SK-N-SH (cell line): Measurements from ENCODE around the gene RAF1. TPM values are rescaled to one million over a fixed set of nuclear protein-coding genes. Genes with fewer than 3 reads are reported as not detected.
"Not testable (repeated sequence)": the region's sequence is repeated elsewhere in the genome, so short reads cannot be mapped to it uniquely, and the experiment has no call there.

Source experiments
- CTCF ChIA-PET: fragments of 300-600, 350-600 bp; formaldehyde crosslinking; extraction: SDS; loops from one replicate; lab custom pipeline; 2021; lab: Yijun Ruan, JAX
- POLR2A ChIA-PET: fragments of 350-600 bp; sonication (Branson Sonifier 250); formaldehyde crosslinking; extraction: SDS; loops from one replicate; lab custom pipeline; 2020; ENCODE audit warnings: antibody characterized with exemption, inconsistent platforms; lab: Yijun Ruan, JAX
- DNase-seq: peaks from one replicate; pipeline ENCODE4 v3.0.0; 2012
- H2AFZ ChIP-seq: fragments of 200-600 bp; sonication (generic); 2 replicates; pipeline ENCODE4 v1.8.1; 2016; ENCODE audit warnings: antibody characterized with exemption, mild to moderate bottlenecking, low read depth
- H3F3A ChIP-seq: fragments of 200-600 bp; sonication (generic); replicated peaks from 2 replicates; pipeline ENCODE3; 2016; ENCODE audit warnings: antibody characterized with exemption, mild to moderate bottlenecking; ENCODE audit not compliant: insufficient read depth
- H3K27ac ChIP-seq, 2 experiments: fragments of 200-500 bp in 1 of 2; fragments of 200-600 bp in 1 of 2; sonication (Bioruptor generic) in 1 of 2; sonication (generic), shearing (Covaris generic) in 1 of 2; 2 replicates each; pipeline versions ENCODE4 v1.5.1 to v1.6.1; 2014 to 2016; ENCODE audit warnings: low read depth in 2 of 2, inconsistent platforms in 1 of 2, low read length in 1 of 2, mild to moderate bottlenecking in 1 of 2, mixed read lengths in 1 of 2
- H3K27me3 ChIP-seq: fragments of 200-600 bp; sonication (generic), shearing (Covaris generic); 2 replicates; pipeline ENCODE4 v1.6.1; 2016; ENCODE audit warnings: mixed run types; ENCODE audit not compliant: insufficient read depth
- H3K36me3 ChIP-seq, 2 experiments: fragments of 200-500 bp in 1 of 2; fragments of 200-600 bp in 1 of 2; sonication (Bioruptor generic) in 1 of 2; sonication (generic) in 1 of 2; replicated peaks in 1 of 2; 2 replicates each; pipeline versions ENCODE3 to v1.5.1; 2014 to 2016; ENCODE audit warnings: low read length in 1 of 2, mild to moderate bottlenecking in 1 of 2; ENCODE audit not compliant: insufficient read depth in 2 of 2, control insufficient read depth in 1 of 2
- H3K4me1 ChIP-seq, 2 experiments: fragments of 200-500 bp in 1 of 2; fragments of 200-600 bp in 1 of 2; sonication (Bioruptor generic) in 1 of 2; sonication (generic), shearing (Covaris generic) in 1 of 2; 2 replicates each; pipeline versions ENCODE4 v1.5.1 to v1.6.1; 2014 to 2016; ENCODE audit warnings: low read depth in 1 of 2, low read length in 1 of 2, mixed run types in 1 of 2; ENCODE audit not compliant: insufficient read depth in 2 of 2, control insufficient read depth in 1 of 2
- H3K4me2 ChIP-seq: fragments of 200-600 bp; sonication (generic), shearing (Covaris generic); 2 replicates; pipeline ENCODE4 v1.6.1; 2017; ENCODE audit warnings: mixed run types
- H3K4me3 ChIP-seq, 2 experiments: fragments of 200-500 bp in 1 of 2; fragments of 200-600 bp in 1 of 2; sonication (Bioruptor generic) in 1 of 2; sonication (generic), shearing (Covaris generic) in 1 of 2; 2 replicates each; pipeline versions ENCODE4 v1.5.1 to v1.8.1; 2014 to 2016; ENCODE audit warnings: low read depth in 2 of 2, inconsistent platforms in 1 of 2, low read length in 1 of 2, mild to moderate bottlenecking in 1 of 2, mixed read lengths in 1 of 2, moderate library complexity in 1 of 2
- H3K79me2 ChIP-seq: fragments of 200-600 bp; sonication (generic); 2 replicates; pipeline ENCODE4 v1.8.1; 2017; ENCODE audit warnings: mild to moderate bottlenecking; ENCODE audit not compliant: insufficient read depth
- H3K9ac ChIP-seq: fragments of 200-600 bp; sonication (generic); 2 replicates; pipeline ENCODE4 v1.6.1; 2017; ENCODE audit warnings: mixed run types
- H3K9me2 ChIP-seq: fragments of 200-600 bp; sonication (generic); 2 replicates; pipeline ENCODE4 v1.6.1; 2017; ENCODE audit warnings: mixed run types
- H3K9me3 ChIP-seq: fragments of 200-600 bp; sonication (generic); 2 replicates; pipeline ENCODE4 v1.6.1; 2017; ENCODE audit warnings: mixed run types, mild to moderate bottlenecking, moderate library complexity
- H4K20me1 ChIP-seq: fragments of 200-600 bp; sonication (generic); 2 replicates; pipeline ENCODE4 v1.6.1; 2017; ENCODE audit warnings: mild to moderate bottlenecking, mixed run types; ENCODE audit not compliant: insufficient read depth
- CHD2 ChIP-seq: fragments of 150-350 bp; IDR thresholded peaks from 2 replicates; pipeline ENCODE4 v1.6.1; 2018; ENCODE audit warnings: low read length; ENCODE audit not compliant: partially characterized antibody
- FOXJ3 ChIP-seq: sonication (generic); formaldehyde crosslinking; IDR thresholded peaks from 2 replicates; pipeline ENCODE4 v1.5.1; 2020; ENCODE audit warnings: mild to moderate bottlenecking, missing genetic modification reagents
- JUND ChIP-seq: IDR thresholded peaks from 2 replicates; pipeline ENCODE4 v1.4.0; 2012
- MAX ChIP-seq: IDR thresholded peaks from 2 replicates; pipeline ENCODE4 v1.4.0; 2012; ENCODE audit warnings: low read depth
- MEF2A ChIP-seq: IDR thresholded peaks from 2 replicates; pipeline ENCODE4 v1.4.0; 2012; ENCODE audit warnings: low read depth, borderline replicate concordance
- MXI1 ChIP-seq: IDR thresholded peaks from 2 replicates; pipeline ENCODE4 v1.6.1; 2012; ENCODE audit warnings: mild to moderate bottlenecking, low read depth, low read length, improper control_type of control experiment
- NFIC ChIP-seq: IDR thresholded peaks from 2 replicates; pipeline ENCODE4 v1.4.0; 2012; ENCODE audit warnings: borderline replicate concordance
- NRF1 ChIP-seq: IDR thresholded peaks from 2 replicates; pipeline ENCODE4 v1.6.1; 2012; ENCODE audit warnings: low read depth, mild to moderate bottlenecking, low read length
- PBX3 ChIP-seq: IDR thresholded peaks from 2 replicates; pipeline ENCODE4; 2012
- REST ChIP-seq: IDR thresholded peaks from 2 replicates; pipeline ENCODE4 v1.6.1; 2012; ENCODE audit warnings: mild to moderate bottlenecking, low read depth, low read length, moderate library complexity
- RFX5 ChIP-seq: IDR thresholded peaks from 2 replicates; pipeline ENCODE4 v1.6.1; 2012; ENCODE audit warnings: mild to moderate bottlenecking, improper control_type of control experiment, low read length
- SIN3A ChIP-seq: IDR thresholded peaks from 2 replicates; pipeline ENCODE4 v1.6.1; 2012; ENCODE audit warnings: low read depth, mild to moderate bottlenecking, low read length, moderate library complexity, borderline replicate concordance
- SMC3 ChIP-seq: IDR thresholded peaks from 2 replicates; pipeline ENCODE4 v1.6.1; 2012; ENCODE audit warnings: low read depth, low read length, improper control_type of control experiment
- TCF12 ChIP-seq: IDR thresholded peaks from 2 replicates; pipeline ENCODE4 v1.4.0; 2012
- USF1 ChIP-seq: IDR thresholded peaks from 2 replicates; pipeline ENCODE4 v1.4.0; 2012; ENCODE audit warnings: low read depth, borderline replicate concordance
- USF2 ChIP-seq: fragments of 150-350 bp; IDR thresholded peaks from 2 replicates; pipeline ENCODE4 v1.6.1; 2017; ENCODE audit warnings: antibody characterized with exemption, low read length, low read depth, borderline replicate concordance
- WGBS: methylation state at CpG from one replicate; pipeline ENCODE4 v1.1.6; 2017; ENCODE audit warnings: low lambda C conversion rate; 5-methylcytosine and 5-hydroxymethylcytosine counted together
- polyA plus RNA-seq, 3 experiments: library from polyadenylated mRNA; depleted of rRNA; stranded (reverse); fragments of >200 nt; gene quantifications; 2 replicates each; pipeline ENCODE4 v1.2.3, GENCODE V29; 2012
- TF ChIP-seq, protein P1 (sequence below): IDR thresholded peaks from 2 replicates; pipeline ENCODE4 v1.4.0; 2012; ENCODE audit warnings: low read depth, borderline replicate concordance

Gene RAF1
- polyA plus RNA-seq, 1 of the 3 experiments (the other 2 are of a cell fraction) = 58.7 TPM

DNA sequence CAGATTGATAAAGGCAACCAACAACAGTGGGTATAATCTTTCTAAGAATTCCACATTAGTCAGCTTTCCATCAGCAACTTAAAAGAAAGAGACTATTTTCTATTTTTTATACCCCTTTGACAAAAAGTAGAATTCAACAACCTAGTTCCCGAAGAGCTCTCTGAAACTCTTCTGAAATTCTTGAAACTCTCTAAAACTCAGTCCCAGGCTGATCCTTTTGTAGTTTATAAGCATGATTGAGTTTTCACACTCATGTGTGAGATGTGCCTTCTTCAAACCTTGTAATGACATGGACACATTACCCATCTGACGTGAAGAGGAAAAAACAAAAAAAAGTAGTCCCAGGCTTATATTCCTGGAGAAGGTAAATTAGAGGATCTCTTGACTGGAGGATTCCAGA is 31.4 kb downstream of the RAF1 start:
- no peak overlapping the region for H2AFZ ChIP-seq
- POLR2A ChIA-PET = no interaction called here
- no peak overlapping the region for H3K4me2 ChIP-seq
- H3K4me3 ChIP-seq = no peak overlapping the region
- no peak overlapping the region for H3K9ac ChIP-seq
- H3K27me3 ChIP-seq = no peaks in the 10 kb centered on the region
- peaks cover 14% of the 10 kb centered on the region for H3F3A ChIP-seq
- H3K79me2 ChIP-seq = peaks cover 100% of the 10 kb centered on the region
- TF ChIP-seq TCF12 (no peak), JUND (no peak), NRF1 (no peak), FOXJ3 (CRISPR knock-in tag) (no peak), MAX (no peak), RFX5 (no peak), MXI1 (no peak), SMC3 (no peak), REST (no peak), PBX3 (no peak), USF2 (no peak), USF1 (no peak), MEF2A (no peak), SIN3A (no peak), CHD2 (no peak), NFIC (no peak)
- TF ChIP-seq, protein P1, sequence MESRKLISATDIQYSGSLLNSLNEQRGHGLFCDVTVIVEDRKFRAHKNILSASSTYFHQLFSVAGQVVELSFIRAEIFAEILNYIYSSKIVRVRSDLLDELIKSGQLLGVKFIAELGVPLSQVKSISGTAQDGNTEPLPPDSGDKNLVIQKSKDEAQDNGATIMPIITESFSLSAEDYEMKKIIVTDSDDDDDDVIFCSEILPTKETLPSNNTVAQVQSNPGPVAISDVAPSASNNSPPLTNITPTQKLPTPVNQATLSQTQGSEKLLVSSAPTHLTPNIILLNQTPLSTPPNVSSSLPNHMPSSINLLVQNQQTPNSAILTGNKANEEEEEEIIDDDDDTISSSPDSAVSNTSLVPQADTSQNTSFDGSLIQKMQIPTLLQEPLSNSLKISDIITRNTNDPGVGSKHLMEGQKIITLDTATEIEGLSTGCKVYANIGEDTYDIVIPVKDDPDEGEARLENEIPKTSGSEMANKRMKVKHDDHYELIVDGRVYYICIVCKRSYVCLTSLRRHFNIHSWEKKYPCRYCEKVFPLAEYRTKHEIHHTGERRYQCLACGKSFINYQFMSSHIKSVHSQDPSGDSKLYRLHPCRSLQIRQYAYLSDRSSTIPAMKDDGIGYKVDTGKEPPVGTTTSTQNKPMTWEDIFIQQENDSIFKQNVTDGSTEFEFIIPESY = no peak
- TF ChIP-seq, all 33 proteins: peak for 0
- WGBS = 70% methylated on average over 2 of the region's 2 CpGs
- Histone ChIP-seq H3K36me3 (peaks cover 0 to 12% of the 10 kb centered on the region in 2 experiments), H4K20me1 (peaks cover 90% of the 10 kb centered on the region), H3K4me1 (peaks cover 11% of the 10 kb centered on the region in 2 experiments; a peak in 3 of 4 replicates), H3K27ac (no peak overlapping the region), H3K9me2 (no peaks in the 10 kb centered on the region), H3K9me3 (no peaks in the 10 kb centered on the region)
- no peak for DNase-seq
- CTCF ChIA-PET = interaction anchor here (1.5 to 1.8 kb wide), 2 partner anchors 13 to 87 kb away, joined by 4 read pairs; no protein-coding TSS in a partner anchor

- H3K27ac ChIP-seq, H3K9me2 ChIP-seq, CTCF ChIA-PET, H3K9me3 ChIP-seq, H3K4me3 ChIP-seq, DNase-seq, H2AFZ ChIP-seq, POLR2A ChIA-PET, H3K27me3 ChIP-seq, H3K36me3 ChIP-seq, H3K4me2 ChIP-seq, H3K9ac ChIP-seq: not testable (repeated sequence)
- Histone ChIP-seq H3K4me1 (peaks cover 11% of the 10 kb centered on the region in 2 experiments; a peak in 3 of 4 replicates), H4K20me1 (peaks cover 90% of the 10 kb centered on the region), H3F3A (peaks cover 14% of the 10 kb centered on the region), H3K79me2 (peaks cover 100% of the 10 kb centered on the region)
- WGBS = 95% methylated on average over 7 of the region's 7 CpGs
Observed at GRCh38 chr3:12630843-12631242, 33.1 kb downstream of the RAF1 start.
